ENCODE results near the gene MXRA7.

MXRA7 gene

GRCh38 chr17:76695059-76695831 is 15.5 kb downstream of the MXRA7 start:
- DNase-seq: no peak

DNA sequence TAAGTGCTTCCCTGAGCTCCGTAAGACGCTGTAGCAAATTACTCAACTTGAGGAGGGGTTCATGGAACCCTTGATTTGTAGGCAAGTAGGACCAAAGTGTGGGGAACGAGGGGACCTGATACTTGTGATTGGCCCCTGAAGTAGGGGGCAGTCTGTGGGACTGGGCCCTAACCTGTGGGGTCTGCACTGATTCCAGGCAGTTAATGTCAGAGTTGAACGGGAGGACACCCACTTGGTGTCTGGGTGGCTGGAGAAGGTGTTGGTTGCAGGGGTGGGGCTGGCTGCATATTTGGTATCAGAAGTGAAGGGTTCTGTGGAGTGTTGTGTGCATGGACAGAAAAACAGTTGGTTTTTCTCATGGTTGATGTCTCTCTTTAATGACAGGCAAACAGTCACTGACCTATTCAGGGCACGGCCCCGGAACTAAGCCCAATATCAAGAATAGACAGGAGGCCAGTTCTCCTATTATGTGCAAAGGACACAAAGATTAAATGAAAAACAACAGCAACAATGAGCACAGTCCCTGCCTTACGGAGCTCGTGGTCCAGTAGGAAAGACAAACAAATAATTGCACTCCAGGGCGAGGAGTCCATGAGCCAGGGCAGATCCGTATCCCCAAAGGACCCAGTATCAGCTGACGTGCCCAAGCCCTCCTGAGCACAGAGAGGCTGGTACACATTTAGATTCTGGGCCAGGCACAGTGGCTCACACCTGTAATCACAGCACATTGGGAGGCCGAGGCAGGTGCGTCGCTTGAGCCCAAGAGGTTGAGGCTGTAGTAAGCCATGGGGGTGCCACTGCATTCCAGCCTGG is 19.2 kb downstream of the MXRA7 start:
- DNase-seq: no peak

GRCh38 chr17:76690596-76691280 is 20.0 kb downstream of the MXRA7 start:
- no peak for DNase-seq

- DNase-seq: no peak
Measured at GRCh38 chr17:76689859-76690258, 20.9 kb downstream of the MXRA7 start.

DNA sequence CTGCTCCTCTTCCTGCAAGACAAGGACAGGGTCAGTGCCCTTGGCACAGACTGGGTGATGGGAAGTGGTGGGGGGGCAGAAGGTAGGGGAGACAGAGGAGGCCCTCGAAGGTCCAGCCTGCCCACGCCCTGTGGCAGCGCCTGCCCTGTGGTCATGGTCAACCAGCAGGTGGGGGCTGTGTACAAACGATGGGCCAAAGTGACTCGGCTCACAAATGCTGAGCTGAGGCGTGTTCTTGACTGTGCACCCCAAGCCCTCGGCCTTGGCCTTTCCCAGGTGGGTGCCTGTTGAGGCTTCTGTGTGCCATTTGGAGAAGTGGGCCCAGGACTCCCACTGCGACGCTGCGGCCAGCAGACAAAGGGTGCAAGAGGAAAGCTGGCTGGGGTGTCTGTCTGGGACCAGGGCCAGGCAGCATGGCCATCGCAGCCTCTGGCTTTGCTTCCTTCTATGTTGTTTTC is 22.6 kb downstream of the MXRA7 start:
- no peak for DNase-seq

DNA sequence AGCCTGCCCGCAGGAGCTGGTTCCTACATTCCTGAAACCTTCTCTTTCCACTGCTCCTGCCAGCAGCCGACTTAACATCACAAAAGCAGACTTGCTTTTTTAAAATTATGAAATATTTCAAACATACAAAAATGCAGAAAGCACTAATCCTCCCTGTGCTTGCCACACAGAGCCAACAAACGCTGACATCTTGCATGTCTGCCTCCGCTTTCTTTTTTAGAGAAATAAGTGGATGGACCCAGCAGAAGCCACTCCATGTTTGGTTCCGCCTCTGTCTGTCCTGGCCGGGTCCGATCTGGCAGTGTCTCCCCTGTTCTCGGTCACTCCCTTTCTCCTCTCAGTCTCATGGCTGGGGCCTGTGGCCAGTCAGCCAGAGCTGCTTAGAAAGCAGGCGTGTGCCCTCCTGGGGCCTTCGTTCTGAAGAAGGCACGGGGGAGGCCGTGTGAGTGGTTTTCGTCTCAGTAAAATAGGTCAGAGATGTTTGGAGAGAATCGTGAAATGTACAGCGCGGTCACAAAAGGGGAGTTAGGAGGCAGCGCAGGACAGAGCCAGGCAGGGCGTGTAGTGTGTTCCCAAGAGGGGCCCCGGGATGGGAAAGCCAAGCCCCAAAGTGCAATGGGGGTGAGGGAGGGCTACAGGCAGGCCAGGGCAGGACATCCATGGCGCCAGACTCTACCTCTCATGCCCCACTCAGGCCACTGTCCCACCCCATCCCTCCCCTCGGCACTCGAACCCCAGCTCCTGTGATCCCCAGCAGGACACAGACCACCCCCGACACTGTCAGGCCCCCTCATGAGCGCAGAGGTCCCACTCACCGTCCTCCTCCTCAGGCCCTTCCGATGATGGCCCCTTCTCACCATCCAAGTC is 23.2 kb downstream of the MXRA7 start:
- DNase-seq: no peak

DNA sequence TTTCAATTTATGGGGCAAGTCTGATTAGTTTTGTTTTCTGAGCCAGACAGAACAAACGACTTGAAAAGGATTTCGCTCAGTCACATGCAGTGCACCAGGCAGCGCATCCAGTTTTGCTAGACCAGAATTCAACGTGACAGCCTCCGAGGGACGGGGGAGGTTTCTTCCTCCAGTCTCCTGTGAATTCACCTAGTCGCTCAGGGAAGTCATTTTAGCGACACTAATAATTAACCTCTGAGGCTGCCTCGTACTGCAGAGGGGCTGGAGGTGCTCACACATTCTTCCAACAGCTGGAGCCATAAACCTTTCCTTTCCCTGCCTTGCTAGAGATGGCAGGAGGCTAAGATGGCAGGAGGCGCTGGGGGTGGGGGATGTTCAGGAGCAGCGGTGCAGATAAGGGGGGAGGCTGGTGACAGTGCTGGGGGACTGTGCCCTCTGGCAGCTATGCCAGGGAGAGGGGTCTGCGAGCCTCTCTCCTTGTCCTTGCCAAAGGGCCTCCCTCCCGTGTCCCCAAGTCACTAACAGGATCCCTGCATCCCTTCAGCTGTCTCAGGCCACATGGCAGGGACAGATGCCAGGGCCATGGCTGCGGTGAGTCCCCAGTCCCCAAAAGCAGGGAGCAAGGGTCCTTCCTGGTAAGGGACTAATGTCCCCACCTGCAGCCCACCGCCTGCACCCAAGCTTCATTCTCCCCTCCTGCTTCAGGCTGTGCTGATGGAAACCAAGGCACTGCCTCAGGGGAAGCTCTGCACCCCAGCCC is 24.0 kb downstream of the MXRA7 start:
- DNase-seq: no peak

DNA sequence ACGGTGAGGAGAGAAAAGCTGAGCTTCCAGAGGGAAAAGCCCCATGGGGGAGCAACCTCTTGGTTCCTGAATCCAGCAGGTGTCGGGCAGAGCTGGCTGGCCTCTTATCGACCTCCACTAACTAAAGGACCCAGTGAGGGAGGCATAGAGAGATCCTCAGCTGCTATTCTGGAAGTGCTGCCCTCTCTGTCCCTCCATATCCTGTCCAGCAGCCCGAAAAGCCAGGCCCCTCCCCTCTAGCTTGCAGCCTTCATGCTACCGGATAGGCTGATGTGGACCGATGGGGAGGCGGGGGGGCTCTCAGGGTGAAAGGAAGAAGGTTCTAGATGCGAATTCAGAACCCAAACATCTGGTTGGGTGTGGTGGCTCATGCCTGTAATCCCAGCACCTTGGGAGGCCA is 24.9 kb downstream of the MXRA7 start:
- DNase-seq: no peak

GRCh38 chr17:76685366-76685765 is 25.4 kb downstream of the MXRA7 start:
- no peak for DNase-seq

DNA sequence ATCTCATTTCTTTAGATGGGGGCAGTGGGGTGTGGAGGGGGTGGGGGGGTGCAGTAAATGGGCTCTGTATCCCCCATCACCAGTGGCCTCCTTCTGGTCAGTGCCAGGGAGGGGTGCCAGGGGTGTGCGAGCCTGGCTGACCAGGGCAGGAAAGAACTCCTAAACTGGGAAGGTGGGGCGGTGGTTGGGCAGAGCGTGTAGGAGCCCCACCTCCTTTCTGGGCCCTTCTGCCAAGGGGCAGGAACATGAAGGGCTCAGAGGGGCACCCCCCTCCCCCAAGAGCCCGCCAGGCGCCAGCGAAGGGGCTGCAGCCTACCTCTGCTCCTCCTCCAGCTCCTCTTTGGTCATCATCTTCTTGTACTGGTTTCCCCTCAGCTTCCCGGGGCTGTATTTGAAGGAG is 26.0 kb downstream of the MXRA7 start:
- no peak for DNase-seq

DNA sequence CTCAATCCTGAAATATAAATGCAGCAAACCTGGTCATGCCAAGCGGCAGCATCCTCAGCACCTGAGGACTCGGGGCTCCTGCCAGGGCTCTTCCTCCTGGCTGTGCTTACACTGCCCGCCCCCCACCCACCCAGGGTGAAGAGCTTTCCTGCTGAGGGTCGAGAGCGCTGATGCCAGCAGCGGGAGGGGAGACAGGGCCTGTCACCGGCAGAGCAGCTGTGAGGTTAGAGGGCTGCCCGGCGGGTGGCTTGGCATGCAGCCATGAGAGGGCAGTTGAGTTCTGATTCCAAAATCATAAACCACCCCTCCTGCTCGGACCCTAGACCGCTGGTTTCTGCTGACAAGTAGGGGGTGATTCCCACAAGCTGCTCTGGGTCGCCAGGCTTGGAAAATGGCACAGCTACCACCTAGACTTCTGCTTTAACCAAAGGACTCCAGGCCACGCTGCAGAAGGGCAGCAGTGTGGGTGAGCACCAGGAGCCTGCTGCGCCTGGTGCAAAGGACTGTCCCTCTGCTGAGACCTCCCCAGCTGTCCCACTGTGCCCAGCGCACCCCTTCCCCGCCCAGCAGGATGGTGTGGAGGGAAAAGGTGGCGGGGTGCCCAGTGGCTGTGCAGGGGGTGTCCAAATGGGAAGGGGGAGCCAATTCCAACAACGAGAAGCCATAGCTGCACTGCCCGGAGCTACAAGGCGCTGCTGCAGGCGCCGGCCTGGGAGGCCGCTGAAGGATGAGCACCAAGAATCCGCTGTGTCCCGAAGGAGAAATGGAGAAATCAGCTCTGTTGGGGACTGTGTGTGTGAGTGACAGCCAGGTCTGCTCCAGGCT is 26.6 kb downstream of the MXRA7 start:
- DNase-seq: no peak

DNA sequence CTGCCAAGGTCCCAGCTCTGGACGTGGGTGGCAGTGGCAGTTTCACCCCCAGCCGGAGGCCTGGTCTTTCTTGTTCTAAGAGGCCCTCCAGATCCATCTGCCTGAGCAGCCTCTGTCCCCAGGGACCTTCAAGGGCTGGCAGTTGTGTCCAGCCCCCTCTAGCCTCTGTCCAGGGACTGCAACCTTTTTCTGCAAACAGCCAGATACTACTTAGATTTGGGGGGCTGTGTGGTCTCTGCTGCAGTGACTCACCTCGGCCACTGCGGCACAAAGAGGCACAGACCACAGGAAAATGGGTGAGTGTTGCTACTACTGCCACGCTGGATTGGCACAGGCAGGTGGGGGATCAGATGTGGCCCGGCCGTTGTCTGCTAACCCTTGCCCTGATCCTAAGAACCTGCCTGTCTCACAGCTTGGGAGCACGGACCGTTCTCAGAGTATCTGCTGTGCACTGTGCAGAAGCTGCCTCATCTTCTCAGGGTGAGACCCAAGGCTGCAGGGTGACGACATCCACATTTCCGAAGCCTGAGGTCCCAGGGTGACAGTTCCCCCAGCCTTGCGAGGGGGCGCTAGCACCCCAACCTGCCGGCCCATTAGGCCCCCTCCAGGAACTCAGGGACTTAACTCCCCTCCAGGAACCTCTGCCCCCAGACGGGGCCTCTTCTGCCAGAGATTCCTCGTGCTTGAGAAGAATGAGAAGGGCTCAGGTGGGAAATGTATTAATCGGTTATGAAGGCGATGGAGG is 27.6 kb downstream of the MXRA7 start:
- DNase-seq: no peak

GRCh38 chr17:76682296-76682695 is 28.5 kb downstream of the MXRA7 start:
- DNase-seq: no peak

- DNase-seq: peak; percentile 65 to 67
Measured at GRCh38 chr17:76681222-76682137, 29.3 kb downstream of the MXRA7 start.

GRCh38 chr17:76679239-76679638 is 31.5 kb downstream of the MXRA7 start:
- no peak for DNase-seq

- DNase-seq: no peak
Measured at GRCh38 chr17:76678330-76678729, 32.4 kb downstream of the MXRA7 start.

- DNase-seq: no peak
Measured at GRCh38 chr17:76677406-76677805, 33.4 kb downstream of the MXRA7 start.

DNA sequence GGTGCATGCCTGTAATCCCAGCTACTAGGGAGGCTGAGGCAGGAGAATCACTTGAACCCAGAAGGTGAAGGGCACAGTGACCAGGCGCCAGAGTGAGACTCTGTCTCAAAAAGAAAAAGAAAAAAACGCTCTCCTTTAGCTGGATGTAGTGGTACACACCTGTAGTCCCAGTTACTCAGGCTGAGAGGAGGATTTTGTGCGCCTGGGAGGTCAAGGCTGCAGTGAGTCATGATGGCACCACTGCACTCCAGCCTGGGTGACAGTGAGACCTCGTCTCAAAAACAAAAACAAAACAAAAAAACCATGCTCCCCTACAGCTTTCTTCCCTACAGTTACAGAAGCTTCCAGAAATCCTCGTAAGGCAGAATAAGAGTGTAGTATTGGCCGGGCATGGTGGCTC is 34.1 kb downstream of the MXRA7 start:
- DNase-seq: no peak

DNA sequence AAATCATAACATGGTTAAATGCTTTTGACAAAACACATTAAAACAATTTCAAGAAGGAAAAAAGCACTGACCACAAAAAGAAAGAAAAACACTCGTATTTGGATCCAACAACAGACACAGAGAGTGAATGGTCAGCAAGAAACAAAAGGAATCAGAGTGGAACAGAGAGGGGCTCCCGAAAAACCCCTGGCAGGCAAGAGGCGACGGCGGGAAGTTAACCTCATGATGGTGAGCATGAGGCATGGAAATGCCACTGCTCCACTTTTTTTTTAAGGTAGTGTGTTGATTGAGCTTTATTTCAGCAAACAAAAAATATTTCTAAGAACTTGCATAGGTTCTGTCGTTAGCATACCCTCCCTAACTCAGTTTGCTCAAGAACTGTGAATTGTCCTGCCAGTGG is 35.1 kb downstream of the MXRA7 start:
- no peak for DNase-seq
